Stomach (tissue), 9 donors: ENCODE data around the gene TBCEL. TPM values are rescaled to one million over a fixed set of nuclear protein-coding genes. Genes with fewer than 3 reads are reported as not detected.
"Not testable (repeated sequence)": the region's sequence is repeated elsewhere in the genome, so short reads cannot be mapped to it uniquely, and the experiment has no call there.

Source experiments
- DNase-seq, 2 donors: peaks; one replicate each; pipeline versions ENCODE4 v3.0.0 to v3.0.0-alpha.2; 2013 to 2019
- H3K27ac ChIP-seq, 5 donors: fragments of 200-600 bp in 4 of 5; sonication (generic) in 4 of 5; one replicate each; pipeline ENCODE4 v1.5.1; 2013 to 2019; ENCODE audit warnings: mild to moderate bottlenecking in 1 of 5, moderate library complexity in 1 of 5
- H3K27me3 ChIP-seq, 3 donors: fragments of 200-600 bp; sonication (generic); one replicate each; pipeline ENCODE4 v1.5.1; 2017 to 2019; ENCODE audit warnings: mixed run types in 1 of 3
- H3K36me3 ChIP-seq, 4 donors: fragments of 200-600 bp; sonication (generic); 1 replicate in 3 of 4; 2 replicates in 1 of 4; pipeline ENCODE4 v1.5.1; 2016 to 2019
- H3K4me1 ChIP-seq, 4 donors: fragments of 200-600 bp; sonication (generic); one replicate each; pipeline ENCODE4 v1.5.1; 2016 to 2019
- H3K4me3 ChIP-seq, 4 donors: fragments of 200-600 bp; sonication (generic) in 3 of 4; one replicate each; pipeline ENCODE4 v1.5.1; 2016 to 2019; ENCODE audit warnings: mild to moderate bottlenecking in 1 of 4
- H3K9me3 ChIP-seq, 4 donors: fragments of 200-600 bp; sonication (generic); one replicate each; pipeline ENCODE4 v1.5.1; 2016 to 2019
- EP300 ChIP-seq: sonication (generic); formaldehyde crosslinking; IDR thresholded peaks from one replicate; pipeline ENCODE4 v1.6.1; 2017; ENCODE audit warnings: antibody characterized with exemption
- POLR2A ChIP-seq, 4 donors: fragments of 450-650 bp; IDR thresholded peaks; one replicate each; pipeline ENCODE4 v1.6.1; 2016; ENCODE audit warnings: antibody characterized with exemption in 4 of 4, control low read depth in 2 of 4, mild to moderate bottlenecking in 1 of 4, moderate library complexity in 1 of 4
- POLR2AphosphoS5 ChIP-seq, 3 donors: sonication (generic); formaldehyde crosslinking; IDR thresholded peaks; one replicate each; pipeline ENCODE4 v1.6.1; 2016; ENCODE audit warnings: antibody characterized with exemption in 3 of 3
- WGBS, 5 donors: extraction: QIAGEN DNeasy Blood & Tissue Kit in 3 of 5; methylation state at CpG; one replicate each; pipeline versions ENCODE4 v1.1.5 to v1.1.7; 2013 to 2018; 5-methylcytosine and 5-hydroxymethylcytosine counted together
- intact Hi-C: fragments of 100-400 bp; cut with DNase I; formaldehyde crosslinking; loops from one replicate; pipeline ENCODE4 v1.15.1; 2023; ENCODE audit warnings: low total_unique reads
- polyA plus RNA-seq, 3 donors: library from polyadenylated mRNA; stranded (reverse); fragments of 200-250 nt; gene quantifications; one replicate each; pipeline ENCODE4 v1.2.3, GENCODE V29; 2013
- total RNA-seq, 5 donors: library from RNA; depleted of rRNA; stranded (reverse); fragments of >200 nt; gene quantifications; one replicate each; pipeline versions ENCODE4 v1.1.0 to v1.2.3, GENCODE V29; 2014 to 2016
- TF ChIP-seq, protein P1 (sequence below), 7 experiments: fragments of 450-650 bp in 4 of 7; fragments of 200-600 bp in 3 of 7; sonication (generic) in 3 of 7; IDR thresholded peaks; one replicate each; pipeline ENCODE4 v1.5.1; 2016 to 2019; ENCODE audit warnings: antibody characterized with exemption in 7 of 7, control low read depth in 2 of 7, mild to moderate bottlenecking in 1 of 7
- donor health status: healthy with polysubstance abuse.
- donor health status: Bipolar disorder and iron deficiency.
- donor health status: healthy.

The TBCEL gene
- total and polyA plus RNA-seq, 8 donors, result 3.2 to 55.1 (median 8.1) TPM

DNA sequence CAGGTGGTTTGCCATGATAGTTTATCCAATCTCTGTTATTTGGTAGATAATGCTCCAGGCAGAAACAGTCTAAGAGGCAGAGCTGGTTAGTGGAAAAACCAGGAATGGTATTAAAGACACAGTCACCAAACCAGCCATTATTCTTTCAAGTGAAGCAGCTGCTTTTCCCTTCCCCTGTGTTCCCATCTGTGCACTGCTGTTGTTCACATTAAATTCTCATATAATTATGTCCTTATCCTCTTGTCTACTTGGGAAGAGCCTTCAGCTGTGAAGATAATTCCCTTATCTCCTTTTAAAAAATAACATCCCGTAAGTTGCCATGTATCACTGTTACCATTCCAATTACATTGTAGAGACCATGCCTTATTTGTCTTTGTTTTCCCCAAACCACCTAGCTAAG lies 5.2 kb upstream of the TBCEL start:
- intact Hi-C loops, result no loop called here
- Histone ChIP-seq H3K27me3 (no peaks in the 10 kb centered on the region), H3K27ac (no peak overlapping the region), H3K36me3 (no peaks in the 10 kb centered on the region), H3K4me1 (peaks cover 3 to 5% (median 4%) of the 10 kb centered on the region in 4 donors), H3K4me3 (no peak overlapping the region), H3K9me3 (no peaks in the 10 kb centered on the region)
- no peak for DNase-seq
- 62 to 74% (median 69%) methylated on average over 1 of the region's 1 CpG for WGBS, 5 donors
- no peak for TF ChIP-seq POLR2A (IDR thresholded peaks at IDR 0.05)
- TF ChIP-seq, protein P1, sequence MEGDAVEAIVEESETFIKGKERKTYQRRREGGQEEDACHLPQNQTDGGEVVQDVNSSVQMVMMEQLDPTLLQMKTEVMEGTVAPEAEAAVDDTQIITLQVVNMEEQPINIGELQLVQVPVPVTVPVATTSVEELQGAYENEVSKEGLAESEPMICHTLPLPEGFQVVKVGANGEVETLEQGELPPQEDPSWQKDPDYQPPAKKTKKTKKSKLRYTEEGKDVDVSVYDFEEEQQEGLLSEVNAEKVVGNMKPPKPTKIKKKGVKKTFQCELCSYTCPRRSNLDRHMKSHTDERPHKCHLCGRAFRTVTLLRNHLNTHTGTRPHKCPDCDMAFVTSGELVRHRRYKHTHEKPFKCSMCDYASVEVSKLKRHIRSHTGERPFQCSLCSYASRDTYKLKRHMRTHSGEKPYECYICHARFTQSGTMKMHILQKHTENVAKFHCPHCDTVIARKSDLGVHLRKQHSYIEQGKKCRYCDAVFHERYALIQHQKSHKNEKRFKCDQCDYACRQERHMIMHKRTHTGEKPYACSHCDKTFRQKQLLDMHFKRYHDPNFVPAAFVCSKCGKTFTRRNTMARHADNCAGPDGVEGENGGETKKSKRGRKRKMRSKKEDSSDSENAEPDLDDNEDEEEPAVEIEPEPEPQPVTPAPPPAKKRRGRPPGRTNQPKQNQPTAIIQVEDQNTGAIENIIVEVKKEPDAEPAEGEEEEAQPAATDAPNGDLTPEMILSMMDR (IDR thresholded peaks at IDR 0.05), result no peak

DNA sequence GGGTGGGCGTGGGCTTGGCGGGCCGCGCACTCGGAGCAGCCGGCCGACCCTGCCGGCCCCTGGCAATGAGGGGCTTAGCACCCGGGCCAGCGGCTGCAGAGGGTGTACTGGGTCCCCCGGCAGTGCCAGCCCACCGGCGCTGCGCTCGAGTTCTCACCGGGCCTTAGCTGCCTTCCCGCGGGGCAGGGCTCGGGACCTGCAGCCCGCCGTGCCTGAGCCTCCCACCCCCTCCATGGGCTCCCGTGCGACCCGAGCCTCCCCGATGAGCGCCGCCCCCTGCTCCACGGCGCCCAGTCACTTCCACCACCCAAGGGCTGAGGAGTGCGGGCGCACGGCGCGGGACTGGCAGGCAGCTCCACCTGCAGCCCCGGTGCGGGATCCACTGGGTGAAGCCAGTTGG lies 2.2 kb upstream of the TBCEL start:
- H3K36me3 ChIP-seq, H3K27ac ChIP-seq, H3K27me3 ChIP-seq, H3K9me3 ChIP-seq, H3K4me3 ChIP-seq, DNase-seq, intact Hi-C loops: not testable (repeated sequence)
- peaks cover 19 to 32% (median 24%) of the 10 kb centered on the region in 4 donors for H3K4me1 ChIP-seq
- WGBS, 5 donors, result 93 to 99% (median 96%) methylated on average over 14 to 36 of the region's 36 CpGs

DNA sequence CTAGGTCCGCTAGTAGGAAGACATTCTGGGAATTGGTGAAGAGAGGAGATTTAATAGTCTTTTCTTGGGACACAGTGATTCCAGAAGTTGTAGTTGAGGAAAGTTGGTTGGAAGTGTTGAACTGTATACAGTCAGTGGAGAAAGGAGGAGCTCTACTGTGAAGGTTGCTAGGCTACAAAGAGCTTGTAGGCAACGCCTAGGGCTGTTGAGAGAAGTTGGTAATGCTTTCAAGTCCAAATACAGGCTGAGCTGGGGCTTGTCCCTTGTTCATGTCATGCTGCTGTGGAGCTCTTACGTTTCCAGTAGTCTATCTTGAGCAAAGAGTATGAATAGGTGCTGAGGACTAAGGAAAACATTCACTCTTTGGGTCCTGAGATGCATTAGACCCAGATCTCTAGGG lies 1.1 kb downstream of the TBCEL start:
- TF ChIP-seq POLR2A (IDR thresholded peaks at IDR 0.05), result no peak
- TF ChIP-seq, protein P1 (IDR thresholded peaks at IDR 0.05), result no peak
- no peak for TF ChIP-seq EP300
- TF ChIP-seq POLR2AphosphoS5 (IDR thresholded peaks at IDR 0.05), result no peak
- H3K27ac ChIP-seq, result peak overlapping the region in 2 of 5 donors; percentile 83 to 87
- no peaks in the 10 kb centered on the region for H3K9me3 ChIP-seq
- no peaks in the 10 kb centered on the region for H3K36me3 ChIP-seq
- peak in 1 of 2 donors; percentile 57 for DNase-seq
- H3K27me3 ChIP-seq, result no peaks in the 10 kb centered on the region
- WGBS, 5 donors, result 39 to 46% (median 41%) methylated on average over 3 of the region's 3 CpGs
- H3K4me3 ChIP-seq, result peak overlapping the region; percentile 77 to 98 (median 86)
- H3K4me1 ChIP-seq, result peaks cover 19 to 42% (median 24%) of the 10 kb centered on the region in 4 donors
- intact Hi-C loops, result no loop called here

DNA sequence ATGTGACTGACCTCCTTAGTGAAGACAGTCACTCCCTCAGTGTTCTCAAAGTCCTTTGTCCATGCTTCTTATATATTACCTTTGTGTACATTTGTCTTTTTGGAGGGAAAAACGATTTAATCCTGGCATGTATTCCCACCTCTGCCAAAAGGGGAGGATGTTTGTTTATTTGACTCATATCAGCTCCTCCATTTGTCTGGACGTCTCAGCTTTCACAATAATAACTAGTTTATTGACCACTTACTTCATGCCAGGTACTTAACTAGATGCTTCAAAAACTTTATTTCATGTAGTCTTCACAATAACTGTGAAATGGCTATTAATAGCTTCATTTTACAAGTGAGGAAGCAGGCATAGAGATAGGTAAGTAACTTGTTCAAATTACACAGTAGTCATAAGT lies 5.3 kb downstream of the TBCEL start:
- Histone ChIP-seq H3K9me3 (no peaks in the 10 kb centered on the region), H3K4me1 (peaks cover 14 to 38% (median 20%) of the 10 kb centered on the region in 4 donors), H3K27me3 (no peaks in the 10 kb centered on the region), H3K27ac (no peak overlapping the region), H3K4me3 (no peak overlapping the region), H3K36me3 (no peaks in the 10 kb centered on the region)
- TF ChIP-seq POLR2A (IDR thresholded peaks at IDR 0.05), result no peak
- no peak for TF ChIP-seq POLR2AphosphoS5 (IDR thresholded peaks at IDR 0.05)
- TF ChIP-seq, protein P1 (IDR thresholded peaks at IDR 0.05), result no peak
- TF ChIP-seq EP300, result no peak
- 13 to 26% (median 22%) methylated on average over 2 of the region's 2 CpGs for WGBS, 5 donors
- no peak for DNase-seq
- intact Hi-C loops, result no loop called here

DNA sequence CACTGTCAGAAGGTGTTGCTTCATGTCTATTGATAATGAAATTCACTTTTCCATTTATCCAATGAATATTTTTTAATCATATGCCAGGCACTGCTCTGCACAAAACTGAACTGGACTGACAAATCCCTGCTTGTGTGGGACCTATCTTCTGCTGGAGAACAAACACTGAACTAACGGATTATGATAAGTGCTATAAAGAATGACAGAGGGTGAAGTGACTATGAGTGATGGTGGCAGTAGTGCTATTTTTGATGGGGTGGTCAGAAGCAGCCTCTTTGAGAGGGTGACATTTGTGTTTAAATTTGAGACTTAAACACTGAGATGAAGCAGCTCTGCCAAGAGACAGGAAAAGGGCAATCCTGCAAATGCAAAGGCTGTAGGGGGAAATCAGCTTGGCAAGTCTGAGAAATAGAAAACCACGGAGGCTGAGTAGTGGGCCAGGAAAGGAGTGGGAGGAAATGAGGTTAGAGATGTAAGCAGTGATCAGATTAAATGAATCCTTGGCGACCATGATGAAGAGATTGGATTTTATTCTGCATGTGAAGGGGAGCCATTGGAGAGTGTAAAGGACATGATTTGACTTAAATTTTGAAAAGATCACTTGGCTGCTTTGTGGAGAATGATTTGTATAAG lies 6.0 kb downstream of the TBCEL start:
- intact Hi-C loops, result no loop called here
- no peak for DNase-seq
- Histone ChIP-seq H3K4me1 (peaks cover 6 to 30% (median 12%) of the 10 kb centered on the region in 4 donors), H3K4me3 (no peak overlapping the region), H3K27me3 (no peaks in the 10 kb centered on the region), H3K36me3 (no peaks in the 10 kb centered on the region), H3K27ac (no peak overlapping the region), H3K9me3 (no peaks in the 10 kb centered on the region)
- 38 to 56% (median 53%) methylated on average over 3 of the region's 3 CpGs for WGBS, 5 donors
- no peak for TF ChIP-seq POLR2A (IDR thresholded peaks at IDR 0.05)
- no peak for TF ChIP-seq EP300
- no peak for TF ChIP-seq POLR2AphosphoS5 (IDR thresholded peaks at IDR 0.05)
- TF ChIP-seq, protein P1 (IDR thresholded peaks at IDR 0.05), result no peak
